ENCODE results near the gene ALPL.
"Not testable (repeated sequence)": the region's sequence is repeated elsewhere in the genome, so short reads cannot be mapped to it uniquely, and the experiment has no call there.

Gene ALPL

GRCh38 chr1:21559788-21560567 is 50.8 kb downstream of the ALPL start:
- no peak for DNase-seq (ENCODE audit: low read depth in 3 of 3)

GRCh38 chr1:21560916-21561638 is 51.9 kb downstream of the ALPL start:
- no peak for DNase-seq (ENCODE audit: low read depth in 3 of 3)

- no peak for DNase-seq (ENCODE audit: low read depth in 3 of 3)
Measured at GRCh38 chr1:21562896-21563295, 53.7 kb downstream of the ALPL start.

- DNase-seq (ENCODE audit: low read depth in 3 of 3): no peak
Measured at GRCh38 chr1:21563971-21564370, 54.7 kb downstream of the ALPL start.

GRCh38 chr1:21564521-21565095 is 55.4 kb downstream of the ALPL start:
- DNase-seq (ENCODE audit: low read depth in 3 of 3): no peak

GRCh38 chr1:21565285-21565684 is 56.1 kb downstream of the ALPL start:
- no peak for DNase-seq (ENCODE audit: low read depth in 3 of 3)

- not testable (repeated sequence) for DNase-seq (ENCODE audit: low read depth in 3 of 3)
Measured at GRCh38 chr1:21566361-21566760, 57.1 kb downstream of the ALPL start.

- DNase-seq (ENCODE audit: low read depth in 3 of 3): no peak
Measured at GRCh38 chr1:21567241-21568005, 58.2 kb downstream of the ALPL start.

- DNase-seq (ENCODE audit: low read depth in 3 of 3): no peak
Measured at GRCh38 chr1:21568006-21568746, 59.0 kb downstream of the ALPL start.

GRCh38 chr1:21568809-21569385 is 59.7 kb downstream of the ALPL start:
- DNase-seq (ENCODE audit: low read depth in 3 of 3): no peak

- no peak for DNase-seq (ENCODE audit: low read depth in 3 of 3)
Measured at GRCh38 chr1:21569820-21570527, 60.8 kb downstream of the ALPL start.

- no peak for DNase-seq (ENCODE audit: low read depth in 3 of 3)
Measured at GRCh38 chr1:21570528-21570875, 61.3 kb downstream of the ALPL start.

- DNase-seq (ENCODE audit: low read depth in 3 of 3): no peak
Measured at GRCh38 chr1:21570885-21571284, 61.7 kb downstream of the ALPL start.

- no peak for DNase-seq (ENCODE audit: low read depth in 3 of 3)
Measured at GRCh38 chr1:21572221-21572620, 63.0 kb downstream of the ALPL start.

GRCh38 chr1:21572735-21573277 is 63.6 kb downstream of the ALPL start:
- DNase-seq (ENCODE audit: low read depth in 3 of 3): no peak

- DNase-seq (ENCODE audit: low read depth in 3 of 3): no peak
Measured at GRCh38 chr1:21573475-21573874, 64.3 kb downstream of the ALPL start.

- peak in 1 of 3 experiments; percentile 45 for DNase-seq (ENCODE audit: low read depth in 3 of 3)
Measured at GRCh38 chr1:21573971-21574465, 64.8 kb downstream of the ALPL start.

- no peak for DNase-seq (ENCODE audit: low read depth in 3 of 3)
Measured at GRCh38 chr1:21574466-21575151, 65.4 kb downstream of the ALPL start.

- no peak for DNase-seq (ENCODE audit: low read depth in 3 of 3)
Measured at GRCh38 chr1:21575351-21575942, 66.2 kb downstream of the ALPL start.

Data from stimulated activated CD4-positive, alpha-beta T cell treated with anti-CD3 and anti-CD28 coated beads, TNF-alpha, amount 100 ng/mL, for 24 hours (primary cell).